Measurements from ENCODE around the gene SINHCAF.

SINHCAF gene

DNA sequence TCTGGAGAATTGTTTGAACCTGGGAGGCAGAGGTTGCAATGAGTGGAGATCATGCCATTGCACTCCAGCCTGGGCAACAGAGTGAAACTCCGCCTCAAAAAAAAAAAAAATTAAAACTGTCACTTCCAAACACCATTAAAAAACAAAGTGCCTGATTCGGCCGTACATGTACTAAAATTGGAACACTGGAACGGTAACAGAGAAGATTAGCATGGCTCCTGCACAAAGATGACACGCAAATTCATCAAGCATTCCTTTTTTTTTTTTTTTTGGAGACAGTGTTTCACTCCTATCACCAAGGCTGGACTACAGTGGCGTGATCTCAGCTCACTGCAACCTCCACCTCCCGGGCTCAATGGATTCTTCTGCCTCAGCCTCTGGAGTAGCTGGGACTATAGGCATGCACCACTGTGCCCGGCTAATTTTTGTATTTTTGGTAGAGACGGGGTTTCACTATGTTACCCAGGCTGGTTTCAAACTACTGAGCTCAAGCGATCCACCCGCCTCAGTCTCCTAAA, 40.2 kb upstream of the SINHCAF start:
- TF ChIP-seq CTCF (IDR thresholded peaks at IDR 0.05; ENCODE audit: low read depth, low read length): no peak
- no peak for DNase-seq (ENCODE audit: low read depth in 2 of 2)
- H3K4me3 ChIP-seq (replicated peaks in 1 of 2; ENCODE audit: low read depth in 2 of 2, low read length in 2 of 2): no peak overlapping the region

DNA sequence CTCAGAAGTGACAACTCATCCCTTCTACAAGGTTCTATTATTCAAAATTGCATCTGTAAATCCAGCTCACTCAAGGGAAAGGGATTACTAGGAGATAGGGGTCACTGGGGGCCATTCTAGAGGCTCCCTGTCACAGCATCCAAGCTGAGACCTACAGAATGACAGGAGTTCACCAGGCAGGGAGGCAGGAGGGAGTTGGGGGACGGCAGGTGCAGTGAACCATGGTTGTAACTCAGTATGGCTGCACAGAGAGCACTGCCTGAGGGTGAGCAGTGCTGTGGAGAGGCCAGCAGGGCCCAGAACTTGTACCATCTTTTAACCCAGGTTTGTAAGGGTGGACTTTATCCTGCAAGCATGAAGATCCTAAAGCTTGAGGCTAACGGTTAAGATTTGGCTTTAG, 37.9 kb upstream of the SINHCAF start:
- TF ChIP-seq CTCF (IDR thresholded peaks at IDR 0.05; ENCODE audit: low read depth, low read length): no peak
- no peak overlapping the region for H3K4me3 ChIP-seq (replicated peaks in 1 of 2; ENCODE audit: low read depth in 2 of 2, low read length in 2 of 2)
- DNase-seq (ENCODE audit: low read depth in 2 of 2): no peak

DNA sequence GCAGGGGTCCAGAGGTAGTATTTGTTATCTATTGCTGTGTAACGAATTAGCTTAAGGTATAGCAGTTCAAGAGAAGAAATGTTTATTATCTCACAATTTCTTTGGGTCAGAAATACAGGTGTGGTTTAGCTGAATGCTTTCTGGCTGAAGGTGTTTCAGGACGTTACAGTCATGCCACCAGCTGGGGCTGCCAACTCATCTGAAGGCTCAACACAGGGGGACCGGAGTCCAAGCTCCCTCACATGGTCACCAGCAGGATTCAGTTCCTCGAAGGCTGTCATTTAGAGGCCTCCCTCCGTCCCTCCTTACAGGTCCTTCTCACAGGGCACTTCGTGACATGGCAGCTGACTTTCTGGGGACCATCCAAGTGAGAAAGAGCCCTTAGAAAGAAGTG, 37.5 kb upstream of the SINHCAF start:
- DNase-seq (ENCODE audit: low read depth in 2 of 2): no peak
- H3K4me3 ChIP-seq (replicated peaks in 1 of 2; ENCODE audit: low read depth in 2 of 2, low read length in 2 of 2): no peak overlapping the region
- TF ChIP-seq CTCF (IDR thresholded peaks at IDR 0.05; ENCODE audit: low read depth, low read length): no peak

DNA sequence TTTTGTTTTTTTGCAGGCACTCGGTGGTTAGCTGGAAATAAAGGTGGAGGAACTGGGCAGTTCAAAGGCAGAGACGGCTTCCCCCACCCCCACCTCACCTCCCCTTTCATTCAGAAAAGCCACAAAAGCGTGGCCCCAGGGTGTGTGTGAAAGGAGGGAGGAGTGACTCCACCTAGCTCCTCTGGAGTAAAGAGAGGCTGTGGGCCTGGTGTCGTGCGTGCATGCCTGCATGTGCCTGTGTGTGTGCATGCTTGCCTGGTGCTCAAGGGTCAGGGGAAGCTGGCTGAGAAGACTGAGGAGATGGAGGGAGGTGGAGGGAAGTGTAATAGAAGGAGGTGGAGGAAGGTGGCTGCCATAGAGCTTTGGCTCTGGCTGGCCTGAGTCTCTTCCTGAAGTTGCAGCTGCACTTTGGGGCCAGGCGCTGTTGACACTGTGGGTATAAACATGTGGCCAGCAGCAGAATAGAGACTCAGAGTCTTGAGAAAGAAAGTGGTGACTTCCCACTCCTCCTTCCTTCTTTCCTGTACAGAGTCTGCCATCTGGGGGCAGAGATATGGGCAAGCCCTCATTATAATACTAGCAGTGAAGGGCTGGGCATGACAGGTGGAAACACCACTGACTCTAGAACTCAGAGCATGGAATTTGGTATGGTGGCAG, 36.9 kb upstream of the SINHCAF start:
- no peak for DNase-seq (ENCODE audit: low read depth in 2 of 2)
- no peak for TF ChIP-seq CTCF (IDR thresholded peaks at IDR 0.05; ENCODE audit: low read depth, low read length)
- H3K4me3 ChIP-seq (replicated peaks in 1 of 2; ENCODE audit: low read depth in 2 of 2, low read length in 2 of 2): no peak overlapping the region

DNA sequence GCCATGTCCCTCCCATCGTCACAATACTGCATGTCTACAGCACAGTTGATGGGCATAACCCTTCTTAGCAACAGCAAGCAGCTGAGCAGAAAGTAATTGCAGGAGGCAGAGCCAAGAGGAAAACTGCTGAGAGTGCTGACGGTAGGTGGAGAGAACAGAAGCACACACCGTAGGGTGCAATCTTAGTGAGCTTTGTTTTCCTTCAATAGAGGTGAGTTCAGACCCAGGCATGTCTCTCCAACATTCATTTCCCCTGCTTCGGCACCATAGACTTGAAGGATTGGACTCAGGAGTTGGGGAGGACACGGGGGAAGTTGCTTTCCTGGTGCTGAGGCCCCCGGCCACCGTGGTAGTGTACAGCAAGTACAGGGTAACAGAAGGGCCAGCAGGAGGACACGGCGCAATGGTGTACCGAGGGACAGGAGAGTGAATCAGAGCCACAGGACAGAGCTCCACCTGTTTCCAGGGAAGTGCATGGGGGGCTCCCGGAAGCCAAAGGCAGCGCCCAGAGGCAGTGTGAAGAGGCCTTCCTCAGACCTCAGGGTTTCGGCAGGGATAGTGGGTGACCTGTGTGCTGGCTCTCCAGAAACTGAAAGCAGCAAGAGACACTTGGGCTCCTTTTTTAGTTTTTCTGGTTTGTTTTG, 36.3 kb upstream of the SINHCAF start:
- H3K4me3 ChIP-seq (replicated peaks in 1 of 2; ENCODE audit: low read depth in 2 of 2, low read length in 2 of 2): no peak overlapping the region
- no peak for DNase-seq (ENCODE audit: low read depth in 2 of 2)
- no peak for TF ChIP-seq CTCF (IDR thresholded peaks at IDR 0.05; ENCODE audit: low read depth, low read length)

- no peak for DNase-seq (ENCODE audit: low read depth in 2 of 2)
- no peak for TF ChIP-seq CTCF (IDR thresholded peaks at IDR 0.05; ENCODE audit: low read depth, low read length)
- H3K4me3 ChIP-seq (replicated peaks in 1 of 2; ENCODE audit: low read depth in 2 of 2, low read length in 2 of 2): no peak overlapping the region
These were observed 35.8 kb upstream of the SINHCAF start for GRCh38 chr12:31361730-31362114.
